SU-DHL-6 (cell line): ENCODE results near the gene CTNNAL1.

ENCODE experiments used
- H2AFZ ChIP-seq: fragments of 200-600 bp; sonication (generic); 2 replicates; pipeline ENCODE4 v1.6.1; 2014; ENCODE audit warnings: low read depth, mild to moderate bottlenecking, moderate library complexity, mixed read lengths, antibody characterized with exemption, low read length; ENCODE audit not compliant: severe bottlenecking
- H3F3A ChIP-seq: fragments of 200-600 bp; shearing (Covaris generic); 2 replicates; pipeline ENCODE4 v1.6.0; 2016; ENCODE audit warnings: antibody characterized with exemption, mild to moderate bottlenecking; ENCODE audit not compliant: insufficient read depth
- H3K27ac ChIP-seq: fragments of 200-600 bp; sonication (generic); 2 replicates; pipeline ENCODE4 v1.5.1; 2016; ENCODE audit warnings: low read depth, mild to moderate bottlenecking, low read length, moderate library complexity, mixed read lengths
- H3K27me3 ChIP-seq: fragments of 200-600 bp; sonication (generic), shearing (Covaris generic); 2 replicates; pipeline ENCODE4 v1.6.0; 2014; ENCODE audit warnings: mild to moderate bottlenecking, low read length
- H3K36me3 ChIP-seq: fragments of 200-600 bp; sonication (generic); 2 replicates; pipeline ENCODE4 v1.6.1; 2014; ENCODE audit warnings: mild to moderate bottlenecking, low read length, mixed read lengths
- H3K4me2 ChIP-seq: fragments of 300-600, 200-600 bp; shearing (Covaris generic), sonication (generic); 2 replicates; pipeline ENCODE4 v1.6.0; 2014; ENCODE audit warnings: low read length, low read depth, mild to moderate bottlenecking; ENCODE audit not compliant: poor library complexity, severe bottlenecking
- H3K4me3 ChIP-seq: fragments of 200-600 bp; sonication (generic); 2 replicates; pipeline ENCODE4 v1.5.1; 2014; ENCODE audit warnings: antibody characterized with exemption, low read length, mild to moderate bottlenecking, mixed read lengths; ENCODE audit not compliant: insufficient read depth, poor library complexity, severe bottlenecking
- H3K79me2 ChIP-seq: fragments of 200-600 bp; sonication (generic); 2 replicates; pipeline ENCODE4 v1.6.1; 2014; ENCODE audit warnings: mild to moderate bottlenecking, low read length, moderate library complexity; ENCODE audit not compliant: insufficient read depth
- H3K9ac ChIP-seq: fragments of 200-600 bp; sonication (generic); 2 replicates; pipeline ENCODE4 v1.7.0; 2014; ENCODE audit warnings: mild to moderate bottlenecking, low read length
- H3K9me2 ChIP-seq: fragments of 200-600 bp; sonication (generic); replicated peaks from 2 replicates; pipeline ENCODE4 v1.6.1; 2014; ENCODE audit warnings: low read length; ENCODE audit not compliant: insufficient read depth
- H3K9me3 ChIP-seq: fragments of 200-600 bp; sonication (generic); 2 replicates; pipeline ENCODE4 v1.6.1; 2014; ENCODE audit warnings: low read length, mixed read lengths; ENCODE audit not compliant: insufficient read depth
- H4K20me1 ChIP-seq: fragments of 200-600 bp; sonication (generic); 2 replicates; pipeline ENCODE4 v1.6.1; 2014; ENCODE audit warnings: low read depth, mild to moderate bottlenecking, antibody characterized with exemption, low read length, moderate library complexity, mixed read lengths
- EZH2phosphoT487 ChIP-seq: fragments of 200-600 bp; sonication (generic), shearing (Covaris generic); conservative IDR thresholded peaks from 2 replicates; pipeline ENCODE4 v1.6.1; 2018; ENCODE audit warnings: mild to moderate bottlenecking, antibody characterized with exemption, low read length, moderate library complexity, mixed read lengths
- TF ChIP-seq, protein P1 (sequence below): fragments of 200-600 bp; sonication (generic); IDR thresholded peaks from one replicate; pipeline ENCODE4 v1.5.1; 2017; ENCODE audit warnings: antibody characterized with exemption, mild to moderate bottlenecking, low read length, moderate library complexity; ENCODE audit not compliant: insufficient read depth, poor library complexity, severe bottlenecking

Gene CTNNAL1

DNA sequence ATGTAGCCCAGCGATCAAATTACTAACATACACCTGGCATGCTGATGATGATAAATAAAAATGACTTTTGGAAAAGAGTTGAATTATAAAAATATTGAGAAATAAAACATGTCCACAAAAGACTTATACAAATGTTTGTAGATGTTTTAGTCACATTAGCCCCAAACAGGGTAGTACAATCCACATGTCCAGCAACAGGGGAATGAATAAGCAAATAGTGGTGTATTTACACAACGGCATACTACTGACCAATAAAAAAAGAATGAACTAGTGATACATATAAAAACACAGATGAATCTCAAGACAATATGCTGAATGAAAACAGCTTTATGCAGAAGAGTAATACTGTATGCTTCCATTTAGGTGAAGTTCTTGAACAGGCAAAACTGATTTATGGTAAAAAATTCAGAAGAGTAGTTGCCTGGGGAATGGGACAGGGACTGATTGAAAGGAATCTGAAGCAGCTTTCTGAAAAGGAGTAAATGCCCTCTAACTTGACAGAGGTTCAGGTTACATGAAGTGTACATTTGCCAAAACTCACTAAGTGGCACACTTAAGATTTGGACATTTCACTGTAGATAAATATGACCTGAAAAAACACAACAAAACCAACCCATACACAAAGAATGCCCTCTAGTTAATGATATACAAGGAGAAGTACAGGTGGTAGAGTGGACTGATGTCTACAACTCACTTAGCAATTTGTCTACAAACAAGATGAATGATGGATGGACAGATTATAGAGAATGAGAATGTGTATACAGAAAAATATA lies 115.8 kb downstream of the CTNNAL1 start:
- Histone ChIP-seq H3K4me3 (no peak overlapping the region), H3K9ac (no peak overlapping the region), H4K20me1 (no peaks in the 10 kb centered on the region), H3K27ac (no peak overlapping the region), H3K4me2 (no peak overlapping the region), H3K79me2 (no peaks in the 10 kb centered on the region), H3K36me3 (peaks cover 4% of the 10 kb centered on the region; the same call in 1 of the 2 replicates), H3F3A (no peaks in the 10 kb centered on the region), H3K27me3 (no peaks in the 10 kb centered on the region), H2AFZ (no peak overlapping the region), H3K9me2 (no peaks in the 10 kb centered on the region), H3K9me3 (no peaks in the 10 kb centered on the region)
- TF ChIP-seq EZH2phosphoT487: no peak
- TF ChIP-seq, protein P1, sequence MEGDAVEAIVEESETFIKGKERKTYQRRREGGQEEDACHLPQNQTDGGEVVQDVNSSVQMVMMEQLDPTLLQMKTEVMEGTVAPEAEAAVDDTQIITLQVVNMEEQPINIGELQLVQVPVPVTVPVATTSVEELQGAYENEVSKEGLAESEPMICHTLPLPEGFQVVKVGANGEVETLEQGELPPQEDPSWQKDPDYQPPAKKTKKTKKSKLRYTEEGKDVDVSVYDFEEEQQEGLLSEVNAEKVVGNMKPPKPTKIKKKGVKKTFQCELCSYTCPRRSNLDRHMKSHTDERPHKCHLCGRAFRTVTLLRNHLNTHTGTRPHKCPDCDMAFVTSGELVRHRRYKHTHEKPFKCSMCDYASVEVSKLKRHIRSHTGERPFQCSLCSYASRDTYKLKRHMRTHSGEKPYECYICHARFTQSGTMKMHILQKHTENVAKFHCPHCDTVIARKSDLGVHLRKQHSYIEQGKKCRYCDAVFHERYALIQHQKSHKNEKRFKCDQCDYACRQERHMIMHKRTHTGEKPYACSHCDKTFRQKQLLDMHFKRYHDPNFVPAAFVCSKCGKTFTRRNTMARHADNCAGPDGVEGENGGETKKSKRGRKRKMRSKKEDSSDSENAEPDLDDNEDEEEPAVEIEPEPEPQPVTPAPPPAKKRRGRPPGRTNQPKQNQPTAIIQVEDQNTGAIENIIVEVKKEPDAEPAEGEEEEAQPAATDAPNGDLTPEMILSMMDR: no peak

DNA sequence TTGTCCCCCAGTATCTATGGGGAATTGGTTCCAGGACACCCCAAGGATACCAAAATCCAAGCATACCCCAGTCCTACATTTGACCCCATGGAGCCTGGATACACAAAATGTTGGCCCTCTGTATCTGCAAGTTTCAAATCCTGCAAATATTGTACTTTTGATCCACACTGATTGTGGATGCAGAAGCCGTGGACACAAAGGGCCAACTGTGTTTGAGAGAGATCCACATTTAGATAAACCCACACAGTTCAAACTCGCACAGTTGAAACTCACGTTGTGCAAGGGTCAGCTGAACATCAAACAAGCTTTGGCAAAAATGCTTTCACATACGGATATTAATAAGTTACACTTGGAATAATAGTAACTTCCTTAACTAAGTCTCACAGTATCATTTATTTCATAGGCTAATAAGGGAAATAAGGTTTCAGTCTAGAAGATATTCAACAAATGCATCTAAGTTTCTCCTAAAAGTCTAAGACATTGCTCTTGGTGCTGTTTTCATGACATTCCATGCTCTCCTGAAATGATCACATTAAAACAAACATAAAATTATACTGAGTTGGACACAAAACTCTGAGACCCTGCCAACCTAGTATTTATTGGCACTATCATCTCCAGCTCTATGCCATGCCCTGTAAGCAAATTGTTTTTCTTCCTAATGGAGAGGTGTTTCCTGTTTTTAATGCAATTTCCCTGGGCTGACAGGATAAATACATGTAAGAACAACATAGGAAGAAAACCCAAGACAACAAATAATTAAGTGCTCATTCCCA lies 118.9 kb downstream of the CTNNAL1 start:
- Histone ChIP-seq H3K27me3 (no peaks in the 10 kb centered on the region), H3K9me3 (no peaks in the 10 kb centered on the region), H3K4me2 (no peak overlapping the region), H3K36me3 (peaks cover 4% of the 10 kb centered on the region; the same call in 1 of the 2 replicates), H4K20me1 (no peaks in the 10 kb centered on the region), H3K9ac (no peak overlapping the region), H3K9me2 (no peaks in the 10 kb centered on the region), H3K4me3 (no peak overlapping the region), H3F3A (no peaks in the 10 kb centered on the region), H3K27ac (no peak overlapping the region), H3K79me2 (no peaks in the 10 kb centered on the region), H2AFZ (no peak overlapping the region)
- TF ChIP-seq, protein P1: no peak
- no peak for TF ChIP-seq EZH2phosphoT487
